ENCODE results near the gene CRYGA. TPM values are rescaled to one million over a fixed set of nuclear protein-coding genes. Genes with fewer than 3 reads are reported as not detected.
A peak's percentile ranks its signal among the peaks of the same experiment; 100 is the strongest.
"Not testable (repeated sequence)": the region's sequence is repeated elsewhere in the genome, so short reads cannot be mapped to it uniquely, and the experiment has no call there.

Gene CRYGA
- total and polyA plus RNA-seq, 2 donors (not counting 1 experiment from before 2014, with no cell fraction given) = not detected

- H3K4me2 ChIP-seq (replicated peaks; ENCODE audit: low read depth, low read length, poor library complexity, severe bottlenecking) = no peak overlapping the region
- H3K27ac ChIP-seq (ENCODE audit: low read length in 2 of 2) = no peak overlapping the region
- no peaks in the 10 kb centered on the region for H3K36me3 ChIP-seq (replicated peaks in 1 of 2; ENCODE audit: control extremely low read depth in 1 of 2, control insufficient read depth in 1 of 2, extremely low read depth in 1 of 2, insufficient read depth in 2 of 2, low read length in 1 of 2)
- TF ChIP-seq CTCF (IDR thresholded peaks at IDR 0.05) = no peak
- no peak overlapping the region for H3K4me3 ChIP-seq (ENCODE audit: control extremely low read depth in 1 of 5, extremely low read depth in 1 of 5, insufficient read depth in 1 of 5, low read depth in 2 of 5, low read length in 4 of 5)
- H3K27me3 ChIP-seq (replicated peaks in 1 of 4; ENCODE audit: control extremely low read depth in 1 of 4, control insufficient read depth in 3 of 4, insufficient read depth in 4 of 4, low read length in 3 of 4) = no peaks in the 10 kb centered on the region
- H4K20me1 ChIP-seq (ENCODE audit: control insufficient read depth, insufficient read depth, low read length, poor library complexity, severe bottlenecking) = no peaks in the 10 kb centered on the region
- Mint-ChIP-seq H3K9me3 (ENCODE audit: insufficient read depth) (no peaks in the 10 kb centered on the region), H3K27ac (no peak overlapping the region), H3K4me3 (no peak overlapping the region), H3K4me1 (no peaks in the 10 kb centered on the region), H3K27me3 (peaks cover 9% of the 10 kb centered on the region)
- no peak overlapping the region for H2AFZ ChIP-seq (ENCODE audit: insufficient read depth, low read depth, low read length, poor library complexity, severe bottlenecking)
- CTCF ChIA-PET = interaction anchor here (0.5 kb wide), 1 partner anchor 141 kb away, joined by 3 read pairs; no protein-coding TSS in a partner anchor
- ATAC-seq (ENCODE audit: low read depth) = no peak
- intact Hi-C loops (cut with micrococcal nuclease) = no loop called here
- no peak for DNase-seq
- WGBS (ENCODE audit: insufficient coverage) = 81% methylated on average over 4 of the region's 7 CpGs
- H3K9ac ChIP-seq (ENCODE audit: low read length) = no peak overlapping the region
- no peaks in the 10 kb centered on the region for H3K79me2 ChIP-seq (ENCODE audit: control insufficient read depth, insufficient read depth, low read length)
- no peaks in the 10 kb centered on the region for H3K9me3 ChIP-seq (ENCODE audit: control extremely low read depth in 1 of 3, control insufficient read depth in 2 of 3, insufficient read depth in 1 of 3, low read length in 2 of 3)
- no peaks in the 10 kb centered on the region for H3K4me1 ChIP-seq (ENCODE audit: control insufficient read depth in 2 of 2, insufficient read depth in 2 of 2, low read length in 2 of 2)
- POLR2A ChIA-PET = no interaction called here
Measured at GRCh38 chr2:208112969-208113368, 50.4 kb downstream of the CRYGA start.

GRCh38 chr2:208112273-208112745, 51.1 kb downstream of the CRYGA start:
- ATAC-seq (ENCODE audit: low read depth); H3K27me3 Mint-ChIP-seq; H3K79me2 ChIP-seq (ENCODE audit: control insufficient read depth, insufficient read depth, low read length); H3K4me3 Mint-ChIP-seq; intact Hi-C loops (cut with micrococcal nuclease); CTCF ChIA-PET; H3K9me3 ChIP-seq (ENCODE audit: control extremely low read depth in 1 of 3, control insufficient read depth in 2 of 3, insufficient read depth in 1 of 3, low read length in 2 of 3); H3K27ac ChIP-seq (ENCODE audit: low read length in 2 of 2); H3K4me1 ChIP-seq (ENCODE audit: control insufficient read depth in 2 of 2, insufficient read depth in 2 of 2, low read length in 2 of 2); H3K4me3 ChIP-seq (ENCODE audit: control extremely low read depth in 1 of 5, extremely low read depth in 1 of 5, insufficient read depth in 1 of 5, low read depth in 2 of 5, low read length in 4 of 5); H3K27me3 ChIP-seq (replicated peaks in 1 of 4; ENCODE audit: control extremely low read depth in 1 of 4, control insufficient read depth in 3 of 4, insufficient read depth in 4 of 4, low read length in 3 of 4); H3K36me3 ChIP-seq (replicated peaks in 1 of 2; ENCODE audit: control extremely low read depth in 1 of 2, control insufficient read depth in 1 of 2, extremely low read depth in 1 of 2, insufficient read depth in 2 of 2, low read length in 1 of 2); H3K4me2 ChIP-seq (replicated peaks; ENCODE audit: low read depth, low read length, poor library complexity, severe bottlenecking); H3K9ac ChIP-seq (ENCODE audit: low read length); H3K27ac Mint-ChIP-seq; POLR2A ChIA-PET; H3K9me3 Mint-ChIP-seq (ENCODE audit: insufficient read depth); H4K20me1 ChIP-seq (ENCODE audit: control insufficient read depth, insufficient read depth, low read length, poor library complexity, severe bottlenecking); H2AFZ ChIP-seq (ENCODE audit: insufficient read depth, low read depth, low read length, poor library complexity, severe bottlenecking); H3K4me1 Mint-ChIP-seq: not testable (repeated sequence)
- 84% methylated on average over 15 of the region's 36 CpGs for WGBS (ENCODE audit: insufficient coverage)
- peak; percentile 3 for DNase-seq

Other genes starting within 250 kb of the CRYGA start
- 17.7 and 19.5 TPM in 2 replicates for gene PLEKHM3, start 138.1 kb downstream of the CRYGA start, total RNA-seq
- gene PLEKHM3, start 138.1 kb downstream of the CRYGA start, polyA plus RNA-seq = 4.0 and 5.3 TPM in 2 replicates
- not detected in 2 replicates for gene CRYGD, start 39.1 kb downstream of the CRYGA start, total RNA-seq
- not detected in 2 replicates for gene CRYGD, start 39.1 kb downstream of the CRYGA start, polyA plus RNA-seq
- not detected in 2 replicates for gene CRYGC, start 33.8 kb downstream of the CRYGA start, total RNA-seq
- not detected in 2 replicates for gene CRYGC, start 33.8 kb downstream of the CRYGA start, polyA plus RNA-seq
- gene CRYGB, start 17.4 kb downstream of the CRYGA start, total RNA-seq = not detected in 2 replicates
- not detected in 2 replicates for gene CRYGB, start 17.4 kb downstream of the CRYGA start, polyA plus RNA-seq
- not detected in 2 replicates for gene C2orf80, start 26.4 kb upstream of the CRYGA start, total RNA-seq
- not detected in 2 replicates for gene C2orf80, start 26.4 kb upstream of the CRYGA start, polyA plus RNA-seq
- gene IDH1, start 91.5 kb upstream of the CRYGA start, total RNA-seq = 41.4 TPM in 2 replicates
- gene IDH1, start 91.5 kb upstream of the CRYGA start, polyA plus RNA-seq = 13.9 and 15.7 TPM in 2 replicates
- gene PIKFYVE, start 102.7 kb upstream of the CRYGA start, total RNA-seq = 79.3 and 80.9 TPM in 2 replicates
- gene PIKFYVE, start 102.7 kb upstream of the CRYGA start, polyA plus RNA-seq = 20.3 and 37.6 TPM in 2 replicates
- gene PTH2R, start 243.2 kb upstream of the CRYGA start, total RNA-seq = 0.73 and 0.84 TPM in 2 replicates
- gene PTH2R, start 243.2 kb upstream of the CRYGA start, polyA plus RNA-seq = 0.09 and 0.34 TPM in 2 replicates

All from B cell (primary cell).